SK-N-MC (cell line): ENCODE results near the gene IL1RAP.

Experiments
- EZH2 ChIP-seq: fragments of 200-600 bp; sonication (generic); IDR thresholded peaks from one replicate; pipeline ENCODE4 v1.6.1; 2017; ENCODE audit warnings: antibody characterized with exemption
- POLR2AphosphoS5 ChIP-seq: IDR thresholded peaks from 2 replicates; pipeline ENCODE4 v1.6.1; 2012; ENCODE audit warnings: mild to moderate bottlenecking, low read depth, low read length, borderline replicate concordance

- TF ChIP-seq EZH2 (no peak), POLR2AphosphoS5 (no peak)
Observed at GRCh38 chr3:190706582-190706981, 192.7 kb downstream of the IL1RAP start.
